K562 (cell line): Measurements from ENCODE around the gene SET. TPM values are rescaled to one million over a fixed set of nuclear protein-coding genes. Genes with fewer than 3 reads are reported as not detected.

Experiments
- ASH1L ChIP-seq: fragments of 450-650 bp; IDR thresholded peaks from 2 replicates; pipeline ENCODE4 v1.6.1; 2018; ENCODE audit warnings: borderline replicate concordance, mild to moderate bottlenecking, low read depth; ENCODE audit not compliant: partially characterized antibody
- CHCHD3 ChIP-seq: fragments of 250-450 bp; sonication (Bioruptor Pico); IDR thresholded peaks from 2 replicates; pipeline ENCODE4 v2.1.2; 2022; ENCODE audit warnings: mild to moderate bottlenecking
- ERF ChIP-seq: fragments of 450-650 bp; formaldehyde crosslinking; IDR thresholded peaks from 2 replicates; pipeline ENCODE4 v1.4.0; 2020; ENCODE audit warnings: mild to moderate bottlenecking, mixed read lengths
- GATA2 ChIP-seq: sonication (generic); formaldehyde crosslinking; IDR thresholded peaks from 2 replicates; pipeline ENCODE4 v1.4.0; 2020; ENCODE audit warnings: mild to moderate bottlenecking, missing genetic modification reagents
- JUND ChIP-seq, 2 experiments: IDR thresholded peaks; 2 replicates in 1 of 2; 3 replicates in 1 of 2; pipeline ENCODE4 v1.6.1; 2011; ENCODE audit warnings: borderline replicate concordance in 2 of 2, low read depth in 2 of 2, low read length in 2 of 2, improper control_type of control experiment in 1 of 2, missing biosample characterization in 1 of 2, missing genetic modification characterization in 1 of 2, missing genetic modification reagents in 1 of 2
- KLF10 ChIP-seq: fragments of 250-450 bp; sonication (Bioruptor Pico); IDR thresholded peaks from 2 replicates; pipeline ENCODE4 v1.6.1; 2021; ENCODE audit warnings: matching md5 sums
- MAFK ChIP-seq: IDR thresholded peaks from 2 replicates; pipeline ENCODE4 v1.6.1; 2011; ENCODE audit warnings: low read length, improper control_type of control experiment
- NR2C2 ChIP-seq, 2 experiments: fragments of 200-800 bp in 1 of 2; sonication (Bioruptor generic) in 1 of 2; sonication (generic) in 1 of 2; formaldehyde crosslinking in 1 of 2; IDR thresholded peaks; 2 replicates each; pipeline versions ENCODE4 v1.6.1 to v1.8.0; 2016 to 2022; ENCODE audit warnings: mild to moderate bottlenecking in 1 of 2, missing compliant biosample characterization in 1 of 2, missing genetic modification characterization in 1 of 2, missing genetic modification reagents in 1 of 2
- PHF21A ChIP-seq: fragments of 450-650 bp; IDR thresholded peaks from 2 replicates; pipeline ENCODE4 v1.6.1; 2017; ENCODE audit warnings: low read depth, borderline replicate concordance
- POLR2A ChIP-seq: fragments of 450-650 bp; conservative IDR thresholded peaks from 2 replicates; pipeline ENCODE4 v1.6.1; 2016
- SMARCE1 ChIP-seq: fragments of 450-650 bp; IDR thresholded peaks from 2 replicates; pipeline ENCODE4 v1.7.1; 2016; ENCODE audit warnings: mild to moderate bottlenecking
- SNIP1 ChIP-seq: fragments of 450-650 bp; IDR thresholded peaks from 2 replicates; pipeline ENCODE4 v1.7.1; 2017; ENCODE audit warnings: low read depth, mild to moderate bottlenecking
- SREBF1 ChIP-seq: fragments of 150-350 bp; IDR thresholded peaks from 2 replicates; pipeline ENCODE4 v1.6.1; 2014; ENCODE audit warnings: antibody characterized with exemption, low read depth, low read length, borderline replicate concordance
- TGIF2 ChIP-seq: sonication (generic); formaldehyde crosslinking; IDR thresholded peaks from 2 replicates; pipeline ENCODE4 v1.8.1; 2022; ENCODE audit warnings: mild to moderate bottlenecking, missing genetic modification reagents, moderate library complexity
- ZNF586 ChIP-seq: fragments of 450-650 bp; formaldehyde crosslinking; conservative IDR thresholded peaks from 2 replicates; pipeline ENCODE4 v1.4.0; 2020; ENCODE audit warnings: mild to moderate bottlenecking, moderate library complexity
- ZNF778 ChIP-seq: fragments of 450-650 bp; formaldehyde crosslinking; IDR thresholded peaks from 2 replicates; pipeline ENCODE4 v1.4.0; 2020; ENCODE audit warnings: mild to moderate bottlenecking, moderate library complexity
- ZSCAN29 ChIP-seq: fragments of 450-650 bp; IDR thresholded peaks from 2 replicates; pipeline ENCODE4 v1.6.1; 2017
- polyA plus RNA-seq, 8 experiments: library from polyadenylated mRNA; depleted of rRNA in 4 of 8; stranded (reverse) in 5 of 8; unstranded in 3 of 8; fragments of >200 nt; fragmentation: Nextera tagmentation in 2 of 8; fragmentation: Illumina TruSeq in 1 of 8; extraction: Ambion mirVana in 2 of 8; extraction: Trizol in 1 of 8; gene quantifications; 2 replicates each; pipeline versions ENCODE4 v1.2.1 to v1.2.3, GENCODE V29; 2011 to 2014; ENCODE audit warnings: inconsistent platforms in 1 of 8, missing spikeins in 1 of 8
- total RNA-seq, 7 experiments: library from RNA; depleted of rRNA in 6 of 7; stranded (reverse); fragments of >200 nt in 6 of 7; fragmentation: Illumina TruSeq in 2 of 7; extraction: Trizol in 2 of 7; gene quantifications; 2 replicates each; pipeline versions ENCODE4 v1.2.1 to v1.2.3, GENCODE V29; 2011 to 2021; ENCODE audit warnings: low replicate concordance in 1 of 7
- TF ChIP-seq, protein P1 (sequence below): fragments of 250-450 bp; sonication (Bioruptor Pico); IDR thresholded peaks from 2 replicates; pipeline ENCODE4 v1.8.0; 2021; ENCODE audit warnings: moderate library complexity, mild to moderate bottlenecking, inconsistent platforms
- TF ChIP-seq, protein P2 (sequence below), 2 experiments: fragments of 450-650 bp in 1 of 2; sonication (generic) in 1 of 2; formaldehyde crosslinking in 1 of 2; IDR thresholded peaks; 2 replicates each; pipeline versions ENCODE4 v1.7.1 to v1.9.0; 2016 to 2022; ENCODE audit warnings: inconsistent platforms in 1 of 2, mild to moderate bottlenecking in 1 of 2, missing genetic modification reagents in 1 of 2

The SET gene
- total and polyA plus RNA-seq, 9 of the 15 experiments (the other 6 are each of a cell fraction or from before 2014, with no cell fraction given), result 404 to 1,447 (median 907) TPM

DNA sequence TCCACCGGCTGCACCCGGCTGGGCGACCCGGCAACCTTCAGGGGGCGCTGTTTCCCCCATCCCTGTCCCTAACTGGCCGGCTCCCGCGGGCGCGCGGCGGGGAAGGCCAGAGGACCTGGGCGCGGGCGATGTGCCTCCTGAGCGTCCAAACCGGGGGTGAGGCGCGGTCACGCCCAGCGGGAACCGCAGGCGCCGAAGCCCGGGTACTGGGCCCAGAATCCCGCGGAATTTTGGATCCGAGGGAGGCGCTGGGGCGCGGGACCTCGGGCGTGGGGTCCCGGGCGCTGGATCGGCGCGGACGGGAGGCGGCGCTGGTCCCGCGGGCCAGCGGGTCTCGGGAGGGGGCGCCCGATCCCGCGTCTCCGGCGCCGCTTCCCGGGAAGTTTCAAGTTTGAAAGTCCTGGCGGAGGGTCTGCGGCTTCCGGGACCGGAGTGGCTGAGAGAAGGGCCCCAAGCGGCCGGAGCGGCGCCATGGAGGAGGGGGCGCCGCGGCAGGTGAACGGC is 13.5 kb downstream of the SET start, which contains the start of gene PKN3 (continued):
- TF ChIP-seq ERF (CRISPR knock-in tag) (no peak), ASH1L (no peak), NR2C2 (CRISPR knock-in tag; IDR thresholded peaks at IDR 0.05) (no peak), NR2C2 (tag; IDR thresholded peaks at IDR 0.05) (no peak), ZNF586 (CRISPR knock-in tag) (no peak), POLR2A (peak; percentile 75), KLF10 (no peak), GATA2 (CRISPR knock-in tag) (no peak), SREBF1 (no peak), MAFK (no peak), SNIP1 (no peak), TGIF2 (no peak), ZNF778 (no peak), ZSCAN29 (0 out of 2 replicates have a peak, but pooled peaks have one; percentile 9), PHF21A (no peak), JUND (IDR thresholded peaks at IDR 0.05; ENCODE audit: borderline replicate concordance, low read depth, low read length) (peak; percentile 26; the same call in 1 of the 2 replicates), JUND (tag; IDR thresholded peaks at IDR 0.05; ENCODE audit: borderline replicate concordance, low read depth, low read length) (no peak), CHCHD3 (CRISPR knock-in tag) (no peak), SMARCE1 (no peak)
- TF ChIP-seq, protein P1, sequence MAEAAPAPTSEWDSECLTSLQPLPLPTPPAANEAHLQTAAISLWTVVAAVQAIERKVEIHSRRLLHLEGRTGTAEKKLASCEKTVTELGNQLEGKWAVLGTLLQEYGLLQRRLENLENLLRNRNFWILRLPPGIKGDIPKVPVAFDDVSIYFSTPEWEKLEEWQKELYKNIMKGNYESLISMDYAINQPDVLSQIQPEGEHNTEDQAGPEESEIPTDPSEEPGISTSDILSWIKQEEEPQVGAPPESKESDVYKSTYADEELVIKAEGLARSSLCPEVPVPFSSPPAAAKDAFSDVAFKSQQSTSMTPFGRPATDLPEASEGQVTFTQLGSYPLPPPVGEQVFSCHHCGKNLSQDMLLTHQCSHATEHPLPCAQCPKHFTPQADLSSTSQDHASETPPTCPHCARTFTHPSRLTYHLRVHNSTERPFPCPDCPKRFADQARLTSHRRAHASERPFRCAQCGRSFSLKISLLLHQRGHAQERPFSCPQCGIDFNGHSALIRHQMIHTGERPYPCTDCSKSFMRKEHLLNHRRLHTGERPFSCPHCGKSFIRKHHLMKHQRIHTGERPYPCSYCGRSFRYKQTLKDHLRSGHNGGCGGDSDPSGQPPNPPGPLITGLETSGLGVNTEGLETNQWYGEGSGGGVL (CRISPR knock-in tag), result no peak
- TF ChIP-seq, protein P2, sequence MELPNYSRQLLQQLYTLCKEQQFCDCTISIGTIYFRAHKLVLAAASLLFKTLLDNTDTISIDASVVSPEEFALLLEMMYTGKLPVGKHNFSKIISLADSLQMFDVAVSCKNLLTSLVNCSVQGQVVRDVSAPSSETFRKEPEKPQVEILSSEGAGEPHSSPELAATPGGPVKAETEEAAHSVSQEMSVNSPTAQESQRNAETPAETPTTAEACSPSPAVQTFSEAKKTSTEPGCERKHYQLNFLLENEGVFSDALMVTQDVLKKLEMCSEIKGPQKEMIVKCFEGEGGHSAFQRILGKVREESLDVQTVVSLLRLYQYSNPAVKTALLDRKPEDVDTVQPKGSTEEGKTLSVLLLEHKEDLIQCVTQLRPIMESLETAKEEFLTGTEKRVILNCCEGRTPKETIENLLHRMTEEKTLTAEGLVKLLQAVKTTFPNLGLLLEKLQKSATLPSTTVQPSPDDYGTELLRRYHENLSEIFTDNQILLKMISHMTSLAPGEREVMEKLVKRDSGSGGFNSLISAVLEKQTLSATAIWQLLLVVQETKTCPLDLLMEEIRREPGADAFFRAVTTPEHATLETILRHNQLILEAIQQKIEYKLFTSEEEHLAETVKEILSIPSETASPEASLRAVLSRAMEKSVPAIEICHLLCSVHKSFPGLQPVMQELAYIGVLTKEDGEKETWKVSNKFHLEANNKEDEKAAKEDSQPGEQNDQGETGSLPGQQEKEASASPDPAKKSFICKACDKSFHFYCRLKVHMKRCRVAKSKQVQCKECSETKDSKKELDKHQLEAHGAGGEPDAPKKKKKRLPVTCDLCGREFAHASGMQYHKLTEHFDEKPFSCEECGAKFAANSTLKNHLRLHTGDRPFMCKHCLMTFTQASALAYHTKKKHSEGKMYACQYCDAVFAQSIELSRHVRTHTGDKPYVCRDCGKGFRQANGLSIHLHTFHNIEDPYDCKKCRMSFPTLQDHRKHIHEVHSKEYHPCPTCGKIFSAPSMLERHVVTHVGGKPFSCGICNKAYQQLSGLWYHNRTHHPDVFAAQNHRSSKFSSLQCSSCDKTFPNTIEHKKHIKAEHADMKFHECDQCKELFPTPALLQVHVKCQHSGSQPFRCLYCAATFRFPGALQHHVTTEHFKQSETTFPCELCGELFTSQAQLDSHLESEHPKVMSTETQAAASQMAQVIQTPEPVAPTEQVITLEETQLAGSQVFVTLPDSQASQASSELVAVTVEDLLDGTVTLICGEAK (IDR thresholded peaks at IDR 0.05), result no peak
- TF ChIP-seq, protein P2 (CRISPR knock-in tag; IDR thresholded peaks at IDR 0.05), result no peak
